22Rv1 (cell line): ENCODE results near the gene POLD2.
"Not testable (repeated sequence)": the region's sequence is repeated elsewhere in the genome, so short reads cannot be mapped to it uniquely, and the experiment has no call there.

Experiments
- H3K27ac ChIP-seq: fragments of 450-650 bp; 2 replicates; pipeline ENCODE4 v1.5.1; 2017
- CTCF ChIP-seq: fragments of 450-650 bp; IDR thresholded peaks from 2 replicates; pipeline ENCODE4 v1.5.1; 2017; ENCODE audit warnings: mild to moderate bottlenecking
- ZFX ChIP-seq: fragments of 450-650 bp; IDR thresholded peaks from 2 replicates; pipeline ENCODE4 v1.6.1; 2017; ENCODE audit warnings: antibody characterized with exemption, borderline replicate concordance

Gene POLD2

GRCh38 chr7:44131173-44132029 lies 8.1 kb upstream of the POLD2 start:
- TF ChIP-seq CTCF (peak; percentile 44), ZFX (no peak)
- no peak overlapping the region for H3K27ac ChIP-seq

GRCh38 chr7:44128721-44129582 lies 5.6 kb upstream of the POLD2 start:
- H3K27ac ChIP-seq, result no peak overlapping the region
- TF ChIP-seq ZFX (no peak), CTCF (no peak)

GRCh38 chr7:44127161-44127560 lies 3.8 kb upstream of the POLD2 start:
- H3K27ac ChIP-seq, result no peak overlapping the region
- no peak for TF ChIP-seq ZFX
- no peak for TF ChIP-seq CTCF

GRCh38 chr7:44126574-44126973 lies 3.2 kb upstream of the POLD2 start:
- not testable (repeated sequence) for H3K27ac ChIP-seq

- H3K27ac ChIP-seq, result no peak overlapping the region; the same call in 1 of the 2 replicates
- TF ChIP-seq CTCF, result no peak
- no peak for TF ChIP-seq ZFX
Measured at GRCh38 chr7:44124822-44125202, 1.5 kb upstream of the POLD2 start.

- peak overlapping the region; percentile 76 for H3K27ac ChIP-seq
- TF ChIP-seq ZFX (no peak), CTCF (no peak)
Measured at GRCh38 chr7:44122529-44122928, 819 bp downstream of the POLD2 start.

- TF ChIP-seq CTCF (no peak), ZFX (no peak)
- H3K27ac ChIP-seq, result peak overlapping the region; percentile 76
Measured at GRCh38 chr7:44121761-44122420, 1.5 kb downstream of the POLD2 start.
